ENCODE data around the gene DNAJC1.
"Not testable (repeated sequence)": the region's sequence is repeated elsewhere in the genome, so short reads cannot be mapped to it uniquely, and the experiment has no call there.

DNAJC1 gene

GRCh38 chr10:21827308-21827707 lies 176.2 kb downstream of the DNAJC1 start:
- no peak for TF ChIP-seq CTCF (IDR thresholded peaks at IDR 0.05; ENCODE audit: borderline replicate concordance, insufficient read depth, low read depth, low read length)

GRCh38 chr10:21826725-21827124 lies 176.8 kb downstream of the DNAJC1 start:
- H3K4me3 ChIP-seq (ENCODE audit: low read depth, low read length), result no peak overlapping the region
- no peak for TF ChIP-seq CTCF (IDR thresholded peaks at IDR 0.05; ENCODE audit: borderline replicate concordance, insufficient read depth, low read depth, low read length)

More at GRCh38 chr10:21827308-21827707, 176.2 kb downstream of the DNAJC1 start:
- no peak overlapping the region for H3K4me3 ChIP-seq (ENCODE audit: low read depth, low read length)

- TF ChIP-seq CTCF (IDR thresholded peaks at IDR 0.05; ENCODE audit: borderline replicate concordance, insufficient read depth, low read depth, low read length), result no peak
- H3K4me3 ChIP-seq (ENCODE audit: low read depth, low read length), result no peak overlapping the region
Observed at GRCh38 chr10:21825345-21825744, 178.2 kb downstream of the DNAJC1 start.

GRCh38 chr10:21824409-21824808 lies 179.1 kb downstream of the DNAJC1 start:
- TF ChIP-seq CTCF (IDR thresholded peaks at IDR 0.05; ENCODE audit: borderline replicate concordance, insufficient read depth, low read depth, low read length), result no peak

GRCh38 chr10:21823617-21824016 lies 179.9 kb downstream of the DNAJC1 start:
- no peak overlapping the region for H3K4me3 ChIP-seq (ENCODE audit: low read depth, low read length)
- no peak for TF ChIP-seq CTCF (IDR thresholded peaks at IDR 0.05; ENCODE audit: borderline replicate concordance, insufficient read depth, low read depth, low read length)

More at GRCh38 chr10:21824409-21824808, 179.1 kb downstream of the DNAJC1 start:
- no peak overlapping the region for H3K4me3 ChIP-seq (ENCODE audit: low read depth, low read length)

GRCh38 chr10:21822273-21822672 lies 181.3 kb downstream of the DNAJC1 start:
- H3K4me3 ChIP-seq (ENCODE audit: low read depth, low read length), result not testable (repeated sequence)

- no peak overlapping the region for H3K4me3 ChIP-seq (ENCODE audit: low read depth, low read length)
- no peak for TF ChIP-seq CTCF (IDR thresholded peaks at IDR 0.05; ENCODE audit: borderline replicate concordance, insufficient read depth, low read depth, low read length)
Observed at GRCh38 chr10:21820952-21821351, 182.6 kb downstream of the DNAJC1 start.

GRCh38 chr10:21818416-21818815 lies 185.1 kb downstream of the DNAJC1 start:
- H3K4me3 ChIP-seq (ENCODE audit: low read depth, low read length), result not testable (repeated sequence)

Data from GM12875 (cell line).